OCI-LY1 (cell line): ENCODE measurements around the gene HTR2B.

Source experiments
- H2AFZ ChIP-seq: fragments of 200-600 bp; sonication (generic), shearing (Covaris generic); 2 replicates; pipeline ENCODE4 v1.6.0; 2014; ENCODE audit warnings: antibody characterized with exemption, mild to moderate bottlenecking, low read length
- H3F3A ChIP-seq: fragments of 200-600 bp; sonication (generic), shearing (Covaris generic); 2 replicates; pipeline ENCODE4 v1.6.0; 2014; ENCODE audit warnings: mild to moderate bottlenecking, antibody characterized with exemption, low read length, moderate library complexity; ENCODE audit not compliant: insufficient read depth
- H3K27ac ChIP-seq: fragments of 200-600 bp; sonication (generic); 2 replicates; pipeline ENCODE4 v1.5.1; 2014; ENCODE audit warnings: low read length, mixed run types, mild to moderate bottlenecking, low read depth; ENCODE audit not compliant: poor library complexity, severe bottlenecking
- H3K27me3 ChIP-seq: fragments of 200-600 bp; sonication (generic); 2 replicates; pipeline ENCODE4 v1.6.0; 2014; ENCODE audit warnings: antibody characterized with exemption, mild to moderate bottlenecking, low read length, moderate library complexity; ENCODE audit not compliant: insufficient read depth
- H3K36me3 ChIP-seq: fragments of 200-600 bp; sonication (generic); 2 replicates; pipeline ENCODE4 v1.6.1; 2014; ENCODE audit warnings: mild to moderate bottlenecking, antibody characterized with exemption, low read length, moderate library complexity, mixed read lengths; ENCODE audit not compliant: insufficient read depth
- H3K4me1 ChIP-seq: fragments of 200-600 bp; sonication (generic); 2 replicates; pipeline ENCODE4 v1.5.1; 2014; ENCODE audit warnings: mild to moderate bottlenecking, low read length, moderate library complexity; ENCODE audit not compliant: insufficient read depth, severe bottlenecking
- H3K4me2 ChIP-seq: fragments of 200-600 bp; sonication (generic), shearing (Covaris generic); 2 replicates; pipeline ENCODE4 v1.6.1; 2014; ENCODE audit warnings: low read length
- H3K4me3 ChIP-seq: fragments of 200-600 bp; sonication (generic); 2 replicates; pipeline ENCODE4 v1.5.1; 2014; ENCODE audit warnings: low read length, low read depth, mild to moderate bottlenecking, mixed read lengths; ENCODE audit not compliant: poor library complexity, severe bottlenecking
- H3K79me2 ChIP-seq: fragments of 200-600 bp; shearing (Covaris generic); 2 replicates; pipeline ENCODE4 v1.6.1; 2016; ENCODE audit warnings: mixed run types, low read length, mixed read lengths; ENCODE audit not compliant: insufficient read depth
- H3K9ac ChIP-seq: fragments of 200-600 bp; sonication (generic), shearing (Covaris generic); 2 replicates; pipeline ENCODE4 v1.6.1; 2014; ENCODE audit warnings: mild to moderate bottlenecking, low read length, mixed read lengths
- H3K9me2 ChIP-seq: fragments of 200-600 bp; sonication (generic), shearing (Covaris generic); 2 replicates; pipeline ENCODE4 v1.6.1; 2014; ENCODE audit warnings: low read depth, mild to moderate bottlenecking, low read length, mixed read lengths
- H3K9me3 ChIP-seq: fragments of 200-600 bp; shearing (Covaris generic); 2 replicates; pipeline ENCODE4 v1.6.1; 2014; ENCODE audit warnings: low read length, mixed read lengths
- H4K20me1 ChIP-seq: fragments of 200-600 bp; sonication (generic), shearing (Covaris generic); 2 replicates; pipeline ENCODE4 v1.6.0; 2016; ENCODE audit warnings: mild to moderate bottlenecking, low read length; ENCODE audit not compliant: insufficient read depth
- EZH2 ChIP-seq: fragments of 200-600 bp; sonication (generic), shearing (Covaris generic); IDR thresholded peaks from 2 replicates; pipeline ENCODE4 v1.8.0; 2017; ENCODE audit warnings: borderline replicate concordance, mixed run types, mild to moderate bottlenecking, antibody characterized with exemption, low read length, moderate library complexity, mixed read lengths
- TF ChIP-seq, protein P1 (sequence below): fragments of 200-600 bp; sonication (generic), shearing (Covaris generic); IDR thresholded peaks from 2 replicates; pipeline ENCODE4 v1.5.1; 2017; ENCODE audit warnings: mild to moderate bottlenecking, antibody characterized with exemption, low read length, moderate library complexity, mixed read lengths

HTR2B gene

GRCh38 chr2:231170055-231170454 is 45.2 kb upstream of the HTR2B start:
- H3K79me2 ChIP-seq: no peaks in the 10 kb centered on the region
- H2AFZ ChIP-seq: no peak overlapping the region
- no peaks in the 10 kb centered on the region for H3K27me3 ChIP-seq
- no peak overlapping the region for H3K27ac ChIP-seq
- TF ChIP-seq EZH2: no peak
- TF ChIP-seq, protein P1, sequence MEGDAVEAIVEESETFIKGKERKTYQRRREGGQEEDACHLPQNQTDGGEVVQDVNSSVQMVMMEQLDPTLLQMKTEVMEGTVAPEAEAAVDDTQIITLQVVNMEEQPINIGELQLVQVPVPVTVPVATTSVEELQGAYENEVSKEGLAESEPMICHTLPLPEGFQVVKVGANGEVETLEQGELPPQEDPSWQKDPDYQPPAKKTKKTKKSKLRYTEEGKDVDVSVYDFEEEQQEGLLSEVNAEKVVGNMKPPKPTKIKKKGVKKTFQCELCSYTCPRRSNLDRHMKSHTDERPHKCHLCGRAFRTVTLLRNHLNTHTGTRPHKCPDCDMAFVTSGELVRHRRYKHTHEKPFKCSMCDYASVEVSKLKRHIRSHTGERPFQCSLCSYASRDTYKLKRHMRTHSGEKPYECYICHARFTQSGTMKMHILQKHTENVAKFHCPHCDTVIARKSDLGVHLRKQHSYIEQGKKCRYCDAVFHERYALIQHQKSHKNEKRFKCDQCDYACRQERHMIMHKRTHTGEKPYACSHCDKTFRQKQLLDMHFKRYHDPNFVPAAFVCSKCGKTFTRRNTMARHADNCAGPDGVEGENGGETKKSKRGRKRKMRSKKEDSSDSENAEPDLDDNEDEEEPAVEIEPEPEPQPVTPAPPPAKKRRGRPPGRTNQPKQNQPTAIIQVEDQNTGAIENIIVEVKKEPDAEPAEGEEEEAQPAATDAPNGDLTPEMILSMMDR: no peak
- no peak overlapping the region for H3K9ac ChIP-seq
- H3K4me1 ChIP-seq: no peaks in the 10 kb centered on the region
- H3K9me2 ChIP-seq: no peaks in the 10 kb centered on the region
- H3K4me3 ChIP-seq: no peak overlapping the region
- no peaks in the 10 kb centered on the region for H4K20me1 ChIP-seq
- H3K36me3 ChIP-seq: peaks cover 90% of the 10 kb centered on the region
- H3F3A ChIP-seq: no peaks in the 10 kb centered on the region
- H3K4me2 ChIP-seq: no peak overlapping the region
- no peaks in the 10 kb centered on the region for H3K9me3 ChIP-seq

DNA sequence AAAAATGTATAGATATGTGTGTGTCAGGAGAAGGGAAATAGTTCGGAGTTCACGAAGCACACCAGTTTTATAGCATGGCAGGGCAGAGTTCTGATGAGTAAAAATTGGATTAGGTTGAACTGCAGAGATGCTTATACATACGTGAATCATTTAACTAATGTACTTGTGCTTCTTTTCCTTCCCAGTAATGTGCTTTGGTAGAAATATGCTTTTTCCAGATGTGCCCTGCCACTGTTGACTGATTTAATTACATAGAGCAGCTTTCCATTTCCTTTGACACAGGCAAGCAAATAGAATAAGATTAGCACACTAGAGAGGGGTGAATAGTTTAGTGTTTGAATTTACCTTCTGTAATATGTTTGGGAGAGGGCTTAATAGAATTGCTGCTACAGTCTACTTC is 44.6 kb upstream of the HTR2B start:
- Histone ChIP-seq H3K4me3 (no peak overlapping the region), H3K36me3 (peaks cover 90% of the 10 kb centered on the region), H3K9me2 (no peaks in the 10 kb centered on the region), H3K9me3 (no peaks in the 10 kb centered on the region), H2AFZ (no peak overlapping the region), H3F3A (no peaks in the 10 kb centered on the region), H3K79me2 (no peaks in the 10 kb centered on the region), H4K20me1 (no peaks in the 10 kb centered on the region), H3K4me2 (no peak overlapping the region), H3K9ac (no peak overlapping the region), H3K27ac (no peak overlapping the region), H3K27me3 (no peaks in the 10 kb centered on the region), H3K4me1 (no peaks in the 10 kb centered on the region)
- no peak for TF ChIP-seq EZH2
- TF ChIP-seq, protein P1: no peak

DNA sequence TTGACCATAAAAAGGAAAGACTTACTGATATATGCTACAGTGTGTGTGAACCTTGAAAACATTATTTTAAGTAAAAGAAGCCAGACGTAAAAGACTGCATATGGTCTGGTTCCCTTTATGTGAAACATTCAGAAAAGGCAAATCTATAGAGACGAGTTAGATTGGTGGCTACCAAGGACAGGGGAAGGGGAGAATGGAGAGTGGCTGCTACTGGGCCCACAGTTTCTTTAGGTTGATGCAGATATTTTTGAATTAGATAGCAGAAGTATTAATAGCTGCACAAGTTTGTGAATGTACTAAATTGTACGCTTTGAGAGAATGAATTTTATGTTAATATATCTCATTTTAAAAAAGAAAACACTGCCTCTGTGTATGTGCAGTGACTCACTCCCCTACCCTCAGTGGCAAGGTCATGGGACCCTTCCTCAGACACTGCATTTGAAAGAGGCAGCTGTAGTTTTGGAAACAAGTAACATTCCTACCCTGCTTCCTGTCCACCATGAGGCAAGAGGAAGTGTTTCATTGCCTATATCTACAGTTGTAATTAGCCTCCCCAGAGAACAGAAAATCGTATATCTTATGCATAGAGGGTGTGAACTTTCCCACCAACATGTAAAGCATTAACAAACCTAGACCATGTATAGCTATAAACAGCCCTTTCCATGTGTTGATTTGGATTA is 43.8 kb upstream of the HTR2B start:
- TF ChIP-seq, protein P1: no peak
- no peak for TF ChIP-seq EZH2
- no peaks in the 10 kb centered on the region for H3K9me3 ChIP-seq
- H3K4me2 ChIP-seq: no peak overlapping the region
- no peaks in the 10 kb centered on the region for H3K9me2 ChIP-seq
- peaks cover 90% of the 10 kb centered on the region for H3K36me3 ChIP-seq
- H3K4me1 ChIP-seq: no peaks in the 10 kb centered on the region
- no peaks in the 10 kb centered on the region for H4K20me1 ChIP-seq
- H3F3A ChIP-seq: no peaks in the 10 kb centered on the region
- no peak overlapping the region for H3K27ac ChIP-seq
- H2AFZ ChIP-seq: no peak overlapping the region
- H3K79me2 ChIP-seq: no peaks in the 10 kb centered on the region
- H3K9ac ChIP-seq: no peak overlapping the region
- no peaks in the 10 kb centered on the region for H3K27me3 ChIP-seq
- no peak overlapping the region for H3K4me3 ChIP-seq
